Nephron progenitor cell (in vitro differentiated cells): ENCODE results near the gene MYOM1.
A peak's percentile ranks its signal among the peaks of the same experiment; 100 is the strongest.

ENCODE experiments used
- DNase-seq: peaks from one replicate; pipeline ENCODE4 v3.0.0; 2021
- H3K27ac Mint-ChIP-seq: 2 replicates; pipeline ENCODE4 v1.8.0; 2021; ENCODE audit warnings: mild to moderate bottlenecking, moderate library complexity, mixed read lengths
- H3K27me3 Mint-ChIP-seq: 2 replicates; pipeline ENCODE4 v1.8.0; 2021; ENCODE audit warnings: mild to moderate bottlenecking, low read depth, mixed read lengths; ENCODE audit not compliant: poor library complexity
- H3K36me3 Mint-ChIP-seq: 2 replicates; pipeline ENCODE4 v1.8.0; 2021; ENCODE audit warnings: low read depth, mixed read lengths
- H3K4me1 Mint-ChIP-seq: 2 replicates; pipeline ENCODE4 v1.8.0; 2021; ENCODE audit warnings: mixed read lengths
- H3K4me3 Mint-ChIP-seq: 2 replicates; pipeline ENCODE4 v1.8.0; 2021; ENCODE audit warnings: mild to moderate bottlenecking, moderate library complexity, mixed read lengths
- H3K9me3 Mint-ChIP-seq: 2 replicates; pipeline ENCODE4 v1.8.0; 2021; ENCODE audit warnings: mild to moderate bottlenecking, moderate library complexity, mixed read lengths
- TF ChIP-seq, protein P1 (sequence below): fragments of 200-600 bp; sonication (generic); IDR thresholded peaks from 2 replicates; pipeline ENCODE4 v1.5.0; 2021; ENCODE audit warnings: antibody characterized with exemption

MYOM1 gene

GRCh38 chr18:3135536-3135935 lies 84.2 kb downstream of the MYOM1 start:
- peaks cover 7% of the 10 kb centered on the region for H3K9me3 Mint-ChIP-seq
- H3K4me1 Mint-ChIP-seq, result peaks cover 6% of the 10 kb centered on the region
- TF ChIP-seq, protein P1, sequence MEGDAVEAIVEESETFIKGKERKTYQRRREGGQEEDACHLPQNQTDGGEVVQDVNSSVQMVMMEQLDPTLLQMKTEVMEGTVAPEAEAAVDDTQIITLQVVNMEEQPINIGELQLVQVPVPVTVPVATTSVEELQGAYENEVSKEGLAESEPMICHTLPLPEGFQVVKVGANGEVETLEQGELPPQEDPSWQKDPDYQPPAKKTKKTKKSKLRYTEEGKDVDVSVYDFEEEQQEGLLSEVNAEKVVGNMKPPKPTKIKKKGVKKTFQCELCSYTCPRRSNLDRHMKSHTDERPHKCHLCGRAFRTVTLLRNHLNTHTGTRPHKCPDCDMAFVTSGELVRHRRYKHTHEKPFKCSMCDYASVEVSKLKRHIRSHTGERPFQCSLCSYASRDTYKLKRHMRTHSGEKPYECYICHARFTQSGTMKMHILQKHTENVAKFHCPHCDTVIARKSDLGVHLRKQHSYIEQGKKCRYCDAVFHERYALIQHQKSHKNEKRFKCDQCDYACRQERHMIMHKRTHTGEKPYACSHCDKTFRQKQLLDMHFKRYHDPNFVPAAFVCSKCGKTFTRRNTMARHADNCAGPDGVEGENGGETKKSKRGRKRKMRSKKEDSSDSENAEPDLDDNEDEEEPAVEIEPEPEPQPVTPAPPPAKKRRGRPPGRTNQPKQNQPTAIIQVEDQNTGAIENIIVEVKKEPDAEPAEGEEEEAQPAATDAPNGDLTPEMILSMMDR, result no peak
- DNase-seq, result no peak
- H3K27me3 Mint-ChIP-seq, result peaks cover 6% of the 10 kb centered on the region
- no peak overlapping the region for H3K4me3 Mint-ChIP-seq
- peaks cover 4% of the 10 kb centered on the region for H3K36me3 Mint-ChIP-seq
- H3K27ac Mint-ChIP-seq, result peak overlapping the region; percentile 39

DNA sequence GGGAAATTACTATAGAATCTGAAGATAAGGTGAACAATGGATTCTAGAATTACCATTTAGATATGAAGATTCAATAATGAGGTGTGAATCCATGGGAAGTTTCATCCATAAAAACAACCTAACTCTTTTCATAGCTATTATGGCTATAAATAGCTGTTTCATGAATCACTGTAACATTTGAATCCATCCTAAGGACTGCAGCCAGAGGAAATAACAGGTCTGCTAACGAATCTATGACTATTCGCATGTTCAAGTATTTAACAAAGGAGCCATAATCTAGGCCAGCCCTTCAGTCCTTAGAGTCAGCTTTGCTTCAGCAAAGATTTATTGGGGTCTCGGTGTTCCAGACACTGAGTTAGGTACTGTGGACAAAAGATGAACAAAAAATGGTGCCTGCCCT lies 87.1 kb downstream of the MYOM1 start:
- Mint-ChIP-seq H3K4me1 (peaks cover 16% of the 10 kb centered on the region), H3K4me3 (no peak overlapping the region), H3K36me3 (peaks cover 4% of the 10 kb centered on the region), H3K9me3 (peaks cover 7% of the 10 kb centered on the region), H3K27ac (peak overlapping the region; percentile 14), H3K27me3 (peaks cover 6% of the 10 kb centered on the region)
- DNase-seq, result no peak
- TF ChIP-seq, protein P1, result no peak

GRCh38 chr18:3130344-3130743 lies 89.4 kb downstream of the MYOM1 start:
- TF ChIP-seq, protein P1, result no peak
- Mint-ChIP-seq H3K9me3 (peaks cover 4% of the 10 kb centered on the region), H3K27ac (no peak overlapping the region), H3K27me3 (peaks cover 3% of the 10 kb centered on the region), H3K4me1 (peaks cover 16% of the 10 kb centered on the region), H3K4me3 (no peak overlapping the region), H3K36me3 (peaks cover 6% of the 10 kb centered on the region)
- DNase-seq, result no peak

GRCh38 chr18:3129053-3129864 lies 90.5 kb downstream of the MYOM1 start:
- H3K4me3 Mint-ChIP-seq, result no peak overlapping the region
- no peak overlapping the region for H3K27ac Mint-ChIP-seq
- H3K4me1 Mint-ChIP-seq, result peaks cover 16% of the 10 kb centered on the region
- H3K36me3 Mint-ChIP-seq, result peaks cover 15% of the 10 kb centered on the region
- TF ChIP-seq, protein P1, result peak; percentile 77
- peaks cover 8% of the 10 kb centered on the region for H3K27me3 Mint-ChIP-seq
- DNase-seq, result peak; percentile 86
- peaks cover 13% of the 10 kb centered on the region for H3K9me3 Mint-ChIP-seq

DNA sequence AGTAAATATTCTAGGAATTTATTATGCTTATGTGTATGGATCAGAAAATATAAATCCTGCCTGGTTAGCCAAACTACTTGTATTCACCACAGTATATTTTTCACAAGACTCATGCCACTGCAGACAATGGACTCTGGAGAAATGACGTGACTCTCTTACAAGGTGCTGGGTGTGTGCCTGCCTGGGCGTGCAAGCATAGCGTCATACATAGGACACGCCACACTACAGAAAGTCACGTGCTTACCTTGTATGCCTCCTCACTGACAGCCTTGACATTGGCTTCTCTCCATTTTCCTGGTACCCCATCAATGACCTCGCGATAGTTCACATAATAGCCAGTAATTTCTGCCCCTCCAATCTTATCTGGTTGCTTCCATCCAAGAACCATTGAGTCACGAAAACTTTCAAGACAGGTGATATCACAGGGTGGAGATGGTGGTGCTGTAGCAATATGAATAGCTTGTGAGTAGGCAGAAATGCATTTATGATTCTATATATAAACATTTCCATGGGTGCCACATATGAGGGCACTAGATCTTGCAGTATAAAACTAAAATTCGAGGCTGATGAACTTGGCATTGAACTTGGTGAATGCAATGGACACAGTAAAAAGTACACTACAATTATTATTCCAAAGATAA lies 93.2 kb downstream of the MYOM1 start:
- DNase-seq, result no peak

More for the DNA sequence above, 93.2 kb downstream of the MYOM1 start:
- H3K36me3 Mint-ChIP-seq, result peaks cover 15% of the 10 kb centered on the region
- H3K4me1 Mint-ChIP-seq, result peaks cover 10% of the 10 kb centered on the region
- H3K27me3 Mint-ChIP-seq, result peaks cover 8% of the 10 kb centered on the region
- H3K4me3 Mint-ChIP-seq, result no peak overlapping the region
- H3K27ac Mint-ChIP-seq, result no peak overlapping the region
- TF ChIP-seq, protein P1, result no peak
- peaks cover 13% of the 10 kb centered on the region for H3K9me3 Mint-ChIP-seq
